D721Med (cell line): ENCODE measurements around the gene BCO2.

Source experiments
- DNase-seq: peaks from one replicate; pipeline ENCODE4 v3.0.0; 2011; ENCODE audit warnings: low spot score; ENCODE audit not compliant: insufficient read length
- FAIRE-seq: peaks from 2 replicates; lab custom pipeline; 2011; peaks lifted over from hg19 to GRCh38; lab: Jason Lieb, UNC
- CTCF ChIP-seq: IDR thresholded peaks from 2 replicates; pipeline ENCODE4 v1.5.1; 2012; ENCODE audit warnings: mild to moderate bottlenecking, control low read depth; ENCODE audit not compliant: insufficient read depth; ENCODE audit errors: missing control alignments

BCO2 gene

GRCh38 chr11:112215621-112216020 is 40.3 kb downstream of the BCO2 start:
- no peak for DNase-seq
- no peak for TF ChIP-seq CTCF
- no peak for FAIRE-seq

GRCh38 chr11:112216561-112217105 is 41.3 kb downstream of the BCO2 start:
- no peak for DNase-seq
- no peak for FAIRE-seq
- no peak for TF ChIP-seq CTCF

GRCh38 chr11:112219476-112220232 is 44.3 kb downstream of the BCO2 start:
- DNase-seq (peak; percentile 27), FAIRE-seq (peak; percentile 16)
- peak; percentile 85 for TF ChIP-seq CTCF

DNA sequence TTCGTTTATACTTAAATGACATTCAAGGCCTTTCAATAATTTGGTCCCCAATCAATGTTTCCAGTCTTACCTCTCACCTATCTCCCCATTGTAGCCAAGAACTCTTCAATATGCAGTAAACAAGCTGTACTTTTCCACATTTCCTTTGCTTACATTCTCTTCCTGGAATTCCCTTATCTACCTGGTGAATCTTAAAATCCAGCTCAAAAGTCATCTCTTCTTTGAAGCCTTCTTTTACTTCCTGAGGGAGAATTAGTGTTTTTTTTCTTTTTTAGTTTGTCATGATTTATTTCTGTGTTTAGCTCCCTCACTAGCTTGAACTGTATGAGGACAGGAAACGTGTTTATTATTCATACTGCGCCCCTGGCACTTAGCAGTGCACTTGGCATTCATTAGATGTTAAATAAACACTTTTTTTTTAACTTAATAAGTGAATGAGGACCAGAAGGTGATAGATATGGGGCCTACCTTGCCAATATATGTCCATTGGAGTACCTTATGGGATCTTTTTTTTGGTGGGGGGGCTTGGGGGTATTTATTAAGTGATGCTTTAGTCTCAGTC is 46.0 kb downstream of the BCO2 start:
- no peak for TF ChIP-seq CTCF
- DNase-seq = no peak
- FAIRE-seq = no peak

GRCh38 chr11:112222303-112222702 is 47.0 kb downstream of the BCO2 start:
- DNase-seq (no peak), FAIRE-seq (no peak)
- no peak for TF ChIP-seq CTCF

- DNase-seq (no peak), FAIRE-seq (no peak)
- TF ChIP-seq CTCF = no peak
Observed at GRCh38 chr11:112223121-112223520, 47.8 kb downstream of the BCO2 start.

DNA sequence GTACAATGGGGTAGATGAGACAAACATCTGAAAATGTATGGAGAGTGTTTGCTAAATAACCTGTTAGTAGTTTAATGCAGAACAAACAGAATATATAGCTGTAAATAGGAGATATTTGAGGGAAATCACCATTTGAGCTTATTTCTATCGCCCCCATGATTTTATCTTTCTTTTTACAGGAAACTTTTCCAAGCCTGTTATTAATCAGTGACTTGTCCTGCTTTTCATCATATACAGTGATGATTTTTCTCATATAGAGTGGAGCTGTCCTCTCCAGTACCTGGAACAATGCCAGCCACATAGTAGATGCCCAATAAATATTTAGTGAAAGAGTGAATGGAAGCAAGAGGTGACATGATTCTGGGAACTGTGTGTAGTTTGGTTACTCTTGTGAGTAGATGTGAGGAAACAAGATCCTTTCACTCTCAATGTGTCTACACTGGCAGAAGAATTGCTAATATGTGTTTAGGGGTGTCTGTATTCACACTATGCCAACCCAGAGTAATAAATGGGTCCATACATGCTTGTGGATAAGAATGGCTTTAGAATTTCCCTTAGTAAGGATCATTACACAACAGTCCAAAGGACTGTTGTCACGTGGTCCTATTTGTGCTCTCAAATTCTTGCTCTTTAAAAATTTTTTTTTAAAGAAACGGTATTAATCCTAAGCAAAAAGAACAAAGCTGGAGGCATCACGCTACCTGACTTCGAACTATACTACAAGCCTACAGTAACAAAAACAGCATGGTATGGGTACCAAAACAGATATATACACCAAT is 48.6 kb downstream of the BCO2 start:
- TF ChIP-seq CTCF = no peak
- FAIRE-seq (no peak), DNase-seq (no peak)
